ENCODE data around the gene IMMP2L.

- TF ChIP-seq POLR2A (IDR thresholded peaks at IDR 0.05) (no peak), CTCF (IDR thresholded peaks at IDR 0.05 in 4 of 5, conservative IDR thresholded peaks at IDR 0.05 in 1 of 5) (no peak)
Measured at GRCh38 chr7:111094419-111094818, 467.9 kb downstream of the IMMP2L start.

Measured in gastrocnemius medialis (tissue), 4 donors.